Colonic mucosa (tissue), 4 donors: Measurements from ENCODE around the gene ARHGDIA. TPM values are rescaled to one million over a fixed set of nuclear protein-coding genes. Genes with fewer than 3 reads are reported as not detected.

ENCODE experiments used
- DNase-seq: peaks from one replicate; pipeline ENCODE4 v3.0.0-alpha.2; 2020
- H3K27ac ChIP-seq: fragments of 200-600 bp; one replicate; pipeline ENCODE4 v1.8.0; 2021
- H3K27me3 ChIP-seq: fragments of 200-600 bp; one replicate; pipeline ENCODE4 v1.8.0; 2021
- H3K36me3 ChIP-seq: fragments of 200-600 bp; one replicate; pipeline ENCODE4 v1.8.0; 2021
- H3K4me1 ChIP-seq: fragments of 200-600 bp; one replicate; pipeline ENCODE4 v1.8.0; 2021; ENCODE audit warnings: mild to moderate bottlenecking
- H3K4me3 ChIP-seq: fragments of 200-600 bp; one replicate; pipeline ENCODE4 v1.8.0; 2021
- H3K9ac ChIP-seq, 2 donors: one replicate each; pipeline ENCODE4 v1.7.0; 2013; ENCODE audit warnings: control low read depth in 2 of 2, low read depth in 2 of 2, low read length in 2 of 2
- H3K9me3 ChIP-seq: fragments of 200-600 bp; one replicate; pipeline ENCODE4 v1.8.0; 2021
- CTCF ChIP-seq: fragments of 200-600 bp; IDR thresholded peaks from one replicate; pipeline ENCODE4 v1.8.0; 2022; ENCODE audit warnings: antibody characterized with exemption, mild to moderate bottlenecking
- intact Hi-C: fragments of 100-400 bp; cut with DNase I; formaldehyde crosslinking; loops from one replicate; pipeline ENCODE4 v1.14.1; 2022
- total RNA-seq, 2 donors: library from RNA; stranded (reverse); fragmentation: NEBNext Ultra II Directional in 1 of 2; extraction: Animal tissue kit (Norgen Biotek cat#: 25700) in 1 of 2; gene quantifications; one replicate each; pipeline ENCODE4 v1.2.1, GENCODE V29; 2021
- donor health status: healthy.
- donor health status: DM: no; HTN: no; CAD: no.
- donor health status: DM: no; HTN: no; CAD: no.

ARHGDIA gene
- total RNA-seq, 2 donors from 2014 or later = 407 to 546 TPM

- DNase-seq = no peak
- Histone ChIP-seq H3K4me3 (no peak overlapping the region), H3K27ac (no peak overlapping the region), H3K9ac (no peak overlapping the region), H3K27me3 (no peaks in the 10 kb centered on the region), H3K4me1 (no peaks in the 10 kb centered on the region), H3K36me3 (peaks cover 6% of the 10 kb centered on the region), H3K9me3 (no peaks in the 10 kb centered on the region)
- intact Hi-C loops = no loop called here
- TF ChIP-seq CTCF = no peak
Measured at GRCh38 chr17:81908793-81909192, 37.7 kb upstream of the ARHGDIA start.

DNA sequence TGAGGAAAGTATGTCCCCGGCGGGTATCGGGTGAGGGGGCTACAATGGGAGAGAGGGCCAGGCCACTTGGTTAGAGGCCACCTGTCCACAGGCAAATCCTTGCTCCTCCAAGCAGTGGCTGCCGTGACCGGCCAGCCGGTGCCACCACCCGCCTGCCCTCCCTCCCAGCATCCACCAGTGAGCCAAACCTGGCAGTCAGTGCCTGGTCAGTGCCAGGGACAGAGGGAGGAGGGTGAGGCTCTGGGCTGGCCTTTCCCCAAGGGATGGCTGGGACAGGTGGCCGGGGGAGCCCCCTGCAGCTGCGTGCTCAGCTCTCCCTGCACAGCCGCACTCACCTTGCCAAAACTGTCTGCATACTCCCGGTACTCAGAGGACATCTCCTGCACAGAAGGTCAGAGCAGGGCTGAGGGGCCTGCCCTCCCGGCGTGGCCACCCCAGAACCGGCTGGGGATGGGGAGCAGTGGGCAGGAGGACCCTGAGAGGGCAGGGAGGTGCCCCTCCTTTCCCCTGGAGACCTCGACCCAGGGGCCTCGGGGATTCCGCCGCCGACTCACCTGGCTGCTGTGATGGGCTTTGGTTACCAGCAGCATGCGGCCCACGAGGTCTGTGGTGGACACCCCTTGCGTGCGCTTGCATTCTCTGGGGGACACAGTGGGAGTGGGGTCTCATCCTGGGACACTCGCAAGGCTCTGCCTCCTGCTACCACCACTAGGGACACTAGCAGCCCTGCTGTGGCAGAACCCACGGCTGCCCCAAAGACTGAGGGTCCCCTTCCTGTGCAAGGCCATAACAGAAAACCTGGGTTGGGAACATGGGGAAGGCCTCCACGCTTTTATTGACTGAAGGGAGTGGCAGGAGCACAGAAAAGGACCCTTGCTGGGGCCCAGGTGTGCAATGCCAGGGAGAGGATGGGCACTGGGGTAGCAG lies 36.3 kb upstream of the ARHGDIA start:
- intact Hi-C loops = no loop called here
- Histone ChIP-seq H3K36me3 (no peaks in the 10 kb centered on the region), H3K27ac (no peak overlapping the region), H3K9me3 (no peaks in the 10 kb centered on the region), H3K4me3 (no peak overlapping the region), H3K9ac (no peak overlapping the region), H3K4me1 (no peaks in the 10 kb centered on the region), H3K27me3 (no peaks in the 10 kb centered on the region)
- no peak for DNase-seq
- no peak for TF ChIP-seq CTCF

DNA sequence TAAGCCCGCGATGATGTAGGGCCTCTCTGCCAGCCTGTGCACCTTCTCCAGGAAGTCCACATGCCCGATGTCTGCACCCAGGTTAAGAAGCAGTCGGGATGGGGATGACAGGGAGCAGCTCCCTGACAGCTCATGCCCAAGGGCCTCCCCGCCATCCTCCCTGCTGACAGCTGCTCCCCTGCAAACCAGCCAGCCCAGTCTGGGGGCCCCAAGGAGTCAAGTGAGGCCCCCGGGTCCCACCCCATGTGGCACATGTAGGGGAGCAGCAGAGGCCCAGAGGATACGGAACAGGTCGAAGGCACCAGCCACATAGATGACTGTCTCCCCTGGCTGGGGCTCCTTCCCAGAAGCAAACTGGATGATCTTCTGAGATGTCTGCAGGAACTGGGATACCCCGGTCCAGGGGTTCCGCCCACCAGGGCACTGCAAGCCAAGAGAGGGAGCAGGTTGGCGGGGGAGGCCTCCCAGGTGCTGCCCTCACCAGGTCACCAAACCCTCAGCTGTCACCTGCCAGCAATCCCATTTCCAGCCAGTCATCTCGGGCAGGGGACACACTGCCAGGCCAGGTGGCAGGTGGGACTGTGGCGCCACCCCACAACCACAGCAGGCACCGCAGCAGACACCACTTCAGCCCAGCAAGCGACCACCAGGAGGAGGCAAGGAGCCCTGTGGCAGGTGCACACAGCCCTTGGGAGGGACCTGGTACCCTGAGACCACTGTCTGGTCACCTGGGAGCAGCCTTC lies 35.5 kb upstream of the ARHGDIA start:
- no peak for TF ChIP-seq CTCF
- Histone ChIP-seq H3K9ac (no peak overlapping the region), H3K4me1 (no peaks in the 10 kb centered on the region), H3K27ac (no peak overlapping the region), H3K4me3 (no peak overlapping the region), H3K9me3 (no peaks in the 10 kb centered on the region), H3K36me3 (no peaks in the 10 kb centered on the region), H3K27me3 (peaks cover 3% of the 10 kb centered on the region)
- intact Hi-C loops = no loop called here
- no peak for DNase-seq

DNA sequence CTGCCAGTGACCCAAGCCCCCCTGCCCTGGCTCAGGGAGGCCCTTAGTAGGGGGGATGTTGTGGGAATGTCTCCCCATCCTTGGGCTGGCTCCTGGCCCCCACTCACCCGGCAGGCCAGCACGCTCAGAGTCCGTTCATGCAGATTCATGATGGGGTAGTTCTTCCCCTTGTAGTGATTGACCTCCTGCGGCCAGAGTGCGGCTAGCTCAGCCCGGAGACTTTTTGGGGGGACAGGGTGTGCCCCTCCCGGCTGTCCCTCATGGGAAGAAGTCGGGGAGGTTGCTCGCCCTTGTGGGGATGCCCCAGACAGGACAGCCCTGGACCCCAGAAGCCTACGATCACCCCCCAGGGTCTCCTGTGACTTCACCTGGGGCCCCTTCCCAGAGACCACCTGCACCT lies 34.9 kb upstream of the ARHGDIA start:
- Histone ChIP-seq H3K27me3 (peaks cover 4% of the 10 kb centered on the region), H3K27ac (no peak overlapping the region), H3K9me3 (no peaks in the 10 kb centered on the region), H3K4me1 (no peaks in the 10 kb centered on the region), H3K36me3 (no peaks in the 10 kb centered on the region), H3K9ac (no peak overlapping the region), H3K4me3 (no peak overlapping the region)
- no peak for TF ChIP-seq CTCF
- intact Hi-C loops = no loop called here
- no peak for DNase-seq

DNA sequence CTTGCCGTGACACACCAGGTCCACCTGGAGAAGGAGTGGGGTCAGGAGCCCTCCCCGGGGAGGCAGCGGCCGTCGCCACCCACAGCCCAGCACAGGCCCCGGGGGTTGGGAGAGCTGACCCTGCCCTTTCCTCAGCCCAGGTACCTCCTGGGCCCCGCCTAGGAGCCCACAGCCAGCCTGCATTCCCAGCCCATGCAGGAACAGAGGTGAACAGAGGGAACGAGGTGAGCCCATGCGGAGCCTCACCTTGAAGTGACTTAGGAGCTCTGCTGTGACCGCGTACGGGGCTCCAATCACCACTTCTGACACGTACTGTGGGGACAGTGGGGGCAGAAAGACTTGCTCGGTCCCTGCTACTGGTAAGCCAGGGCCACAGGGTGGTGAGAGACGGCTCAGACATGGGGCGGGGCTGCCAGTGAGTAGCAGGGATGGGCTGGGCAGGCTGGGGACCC lies 34.3 kb upstream of the ARHGDIA start:
- Histone ChIP-seq H3K27me3 (peaks cover 4% of the 10 kb centered on the region), H3K27ac (no peak overlapping the region), H3K9ac (no peak overlapping the region), H3K36me3 (no peaks in the 10 kb centered on the region), H3K9me3 (no peaks in the 10 kb centered on the region), H3K4me3 (no peak overlapping the region), H3K4me1 (no peaks in the 10 kb centered on the region)
- TF ChIP-seq CTCF = no peak
- intact Hi-C loops = no loop called here
- no peak for DNase-seq
